Caco-2 (cell line): ENCODE measurements around the gene RXFP1. TPM values are rescaled to one million over a fixed set of nuclear protein-coding genes. Genes with fewer than 3 reads are reported as not detected.

Source experiments
- BruUV-seq: library from RNA; stranded (reverse); fragments of 400-500 nt; replicated peaks from 2 replicates; lab custom pipeline; 2021; lab: Mats Ljungman, UMichigan
- CTCF ChIA-PET: fragments of 300-600 bp; sonication (Branson Sonifier 250); formaldehyde crosslinking; loops from one replicate; lab custom pipeline; 2022; ENCODE audit warnings: antibody characterized with exemption; lab: Charles Lee
- POLR2A ChIA-PET: fragments of 300-600 bp; sonication (Branson Sonifier 250); formaldehyde crosslinking; loops from one replicate; lab custom pipeline; 2022; ENCODE audit warnings: antibody characterized with exemption; lab: Charles Lee
- DNase-seq, 2 experiments: peaks; one replicate each; pipeline versions ENCODE4 v3.0.0 to v3.0.0-alpha.2; 2020 to 2022
- H3K27me3 ChIP-seq: replicated peaks from 2 replicates; pipeline ENCODE4 v1.6.0; 2011; ENCODE audit warnings: low read length; ENCODE audit not compliant: control insufficient read depth, insufficient read depth
- H3K36me3 ChIP-seq: 2 replicates; pipeline ENCODE4 v1.5.1; 2011; ENCODE audit warnings: low read length; ENCODE audit not compliant: control insufficient read depth, insufficient read depth
- H3K4me1 ChIP-seq: fragments of 250-450 bp; sonication (Bioruptor Pico); 2 replicates; pipeline ENCODE4 v1.5.1; 2020; ENCODE audit warnings: mild to moderate bottlenecking
- H3K4me3 ChIP-seq: 2 replicates; pipeline ENCODE4 v1.5.1; 2011; ENCODE audit warnings: low read depth, mild to moderate bottlenecking, control low read depth, low read length
- H3K9me3 ChIP-seq: fragments of 250-450 bp; sonication (Bioruptor Pico); 2 replicates; pipeline ENCODE4 v1.5.1; 2020; ENCODE audit warnings: mild to moderate bottlenecking, moderate library complexity
- H3K27ac Mint-ChIP-seq: one replicate; pipeline ENCODE4 v1.8.0; 2022; ENCODE audit warnings: mixed read lengths; ENCODE audit not compliant: unreplicated experiment
- H3K27me3 Mint-ChIP-seq: one replicate; pipeline ENCODE4 v1.8.0; 2022; ENCODE audit warnings: mixed read lengths; ENCODE audit not compliant: insufficient read depth, unreplicated experiment
- H3K36me3 Mint-ChIP-seq: one replicate; pipeline ENCODE4 v1.8.0; 2022; ENCODE audit warnings: mild to moderate bottlenecking, mixed read lengths; ENCODE audit not compliant: insufficient read depth, unreplicated experiment
- H3K4me1 Mint-ChIP-seq: one replicate; pipeline ENCODE4 v1.8.0; 2022; ENCODE audit warnings: low read depth, mixed read lengths; ENCODE audit not compliant: unreplicated experiment
- H3K4me3 Mint-ChIP-seq: one replicate; pipeline ENCODE4 v1.8.0; 2022; ENCODE audit warnings: mild to moderate bottlenecking, moderate library complexity, mixed read lengths; ENCODE audit not compliant: unreplicated experiment
- H3K9me3 Mint-ChIP-seq: one replicate; pipeline ENCODE4 v1.8.0; 2022; ENCODE audit warnings: mixed read lengths; ENCODE audit not compliant: unreplicated experiment
- intact Hi-C: fragments of 100-400 bp; cut with micrococcal nuclease; formaldehyde crosslinking; loops from one replicate; pipeline ENCODE4 v1.10.0; 2022; ENCODE audit not compliant: unreplicated experiment
- total RNA-seq: library from RNA; stranded (reverse); gene quantifications from 2 replicates; pipeline ENCODE4 v1.2.3, GENCODE V29; 2022
- TF ChIP-seq, protein P1 (sequence below), 2 experiments: fragments of 200-600 bp in 1 of 2; IDR thresholded peaks; 1 replicate in 1 of 2; 2 replicates in 1 of 2; pipeline versions ENCODE4 v1.5.1 to v1.8.0; 2011 to 2022; ENCODE audit warnings: antibody characterized with exemption in 1 of 2, control low read depth in 1 of 2, inconsistent platforms in 1 of 2, low read depth in 1 of 2, low read length in 1 of 2, mild to moderate bottlenecking in 1 of 2, moderate library complexity in 1 of 2; ENCODE audit not compliant: insufficient read depth in 1 of 2, severe bottlenecking in 1 of 2, unreplicated experiment in 1 of 2

The RXFP1 gene
- total RNA-seq, 1 experiment from 2014 or later = not detected

DNA sequence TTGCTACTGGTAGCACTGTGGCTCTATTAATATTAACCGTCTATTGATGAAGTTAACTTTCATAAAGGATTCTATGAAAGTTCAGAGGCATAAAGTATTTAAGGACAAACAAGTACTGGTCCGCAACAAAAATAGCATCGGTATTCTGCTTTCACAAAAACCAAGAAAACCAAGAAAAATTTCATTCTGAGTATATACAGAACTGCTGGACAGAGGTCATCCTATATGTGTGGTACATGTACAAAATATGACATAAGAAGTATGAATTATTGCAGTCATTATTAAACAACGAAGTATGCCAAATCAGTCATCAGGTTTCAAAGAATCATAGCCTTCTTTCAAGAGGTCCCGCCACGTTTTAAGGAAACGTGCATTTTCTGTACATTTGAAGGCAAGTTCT, 147.6 kb downstream of the RXFP1 start:
- H3K36me3 ChIP-seq = no peaks in the 10 kb centered on the region
- no peaks in the 10 kb centered on the region for H3K27me3 ChIP-seq
- ChIA-PET CTCF (no interaction called here), POLR2A (no interaction called here)
- Mint-ChIP-seq H3K4me1 (peaks cover 7% of the 10 kb centered on the region), H3K27me3 (no peaks in the 10 kb centered on the region), H3K27ac (no peak overlapping the region), H3K36me3 (peaks cover 20% of the 10 kb centered on the region), H3K9me3 (no peaks in the 10 kb centered on the region), H3K4me3 (no peak overlapping the region)
- no TSS peak for BruUV-seq
- no peak overlapping the region for H3K4me3 ChIP-seq
- no peaks in the 10 kb centered on the region for H3K9me3 ChIP-seq
- TF ChIP-seq, protein P1, sequence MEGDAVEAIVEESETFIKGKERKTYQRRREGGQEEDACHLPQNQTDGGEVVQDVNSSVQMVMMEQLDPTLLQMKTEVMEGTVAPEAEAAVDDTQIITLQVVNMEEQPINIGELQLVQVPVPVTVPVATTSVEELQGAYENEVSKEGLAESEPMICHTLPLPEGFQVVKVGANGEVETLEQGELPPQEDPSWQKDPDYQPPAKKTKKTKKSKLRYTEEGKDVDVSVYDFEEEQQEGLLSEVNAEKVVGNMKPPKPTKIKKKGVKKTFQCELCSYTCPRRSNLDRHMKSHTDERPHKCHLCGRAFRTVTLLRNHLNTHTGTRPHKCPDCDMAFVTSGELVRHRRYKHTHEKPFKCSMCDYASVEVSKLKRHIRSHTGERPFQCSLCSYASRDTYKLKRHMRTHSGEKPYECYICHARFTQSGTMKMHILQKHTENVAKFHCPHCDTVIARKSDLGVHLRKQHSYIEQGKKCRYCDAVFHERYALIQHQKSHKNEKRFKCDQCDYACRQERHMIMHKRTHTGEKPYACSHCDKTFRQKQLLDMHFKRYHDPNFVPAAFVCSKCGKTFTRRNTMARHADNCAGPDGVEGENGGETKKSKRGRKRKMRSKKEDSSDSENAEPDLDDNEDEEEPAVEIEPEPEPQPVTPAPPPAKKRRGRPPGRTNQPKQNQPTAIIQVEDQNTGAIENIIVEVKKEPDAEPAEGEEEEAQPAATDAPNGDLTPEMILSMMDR (IDR thresholded peaks at IDR 0.05; ENCODE audit: insufficient read depth in 1 of 2, low read depth in 1 of 2, low read length in 1 of 2, severe bottlenecking in 1 of 2, unreplicated experiment in 1 of 2) = no peak
- DNase-seq = no peak
- H3K4me1 ChIP-seq = peaks cover 3% of the 10 kb centered on the region; the same call in 1 of the 2 replicates
- intact Hi-C loops = no loop called here

DNA sequence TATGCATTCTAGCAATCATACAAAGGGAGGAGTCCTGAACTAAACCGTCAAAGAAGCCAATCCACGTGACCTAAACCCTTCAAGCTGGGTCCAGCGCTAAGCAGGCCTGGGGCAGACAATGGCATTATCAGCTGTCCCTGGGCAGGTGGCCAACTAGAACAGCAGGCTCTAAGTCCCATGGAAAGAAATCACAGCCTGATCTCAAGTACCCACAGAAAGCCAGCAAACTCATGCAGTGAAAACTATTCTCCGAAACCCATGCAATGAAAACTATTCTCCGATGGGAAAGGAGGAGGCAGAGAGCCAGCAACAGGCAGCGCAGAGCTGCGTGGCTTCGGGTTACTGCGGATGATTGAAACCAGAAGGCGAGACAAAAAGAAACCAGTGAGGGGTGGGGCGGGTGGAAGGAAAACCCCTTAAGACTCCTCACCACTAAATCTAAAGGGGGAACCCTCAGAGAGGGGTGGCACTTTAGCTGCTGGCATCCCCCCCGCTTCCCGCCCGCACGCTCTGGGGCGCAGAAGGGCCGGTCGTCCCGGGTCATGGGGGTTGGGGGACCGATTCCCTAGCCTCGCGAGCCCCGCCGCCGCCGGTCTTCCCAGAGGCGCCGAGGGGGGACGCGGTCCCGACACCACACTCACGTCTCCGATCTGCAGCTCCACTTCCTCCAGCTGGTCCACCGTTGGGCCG, 149.4 kb downstream of the RXFP1 start:
- H3K27me3 Mint-ChIP-seq = no peaks in the 10 kb centered on the region
- peaks cover 15% of the 10 kb centered on the region for H3K36me3 Mint-ChIP-seq
- Histone ChIP-seq H3K9me3 (no peaks in the 10 kb centered on the region), H3K4me3 (peak overlapping the region; percentile 80), H3K36me3 (no peaks in the 10 kb centered on the region), H3K27me3 (no peaks in the 10 kb centered on the region), H3K4me1 (peaks cover 3% of the 10 kb centered on the region; the same call in 1 of the 2 replicates)
- no TSS peak for BruUV-seq
- CTCF ChIA-PET = interaction anchor here (1.0 kb wide), 1 partner anchor 434 kb away, joined by 3 read pairs; no protein-coding TSS in a partner anchor
- H3K9me3 Mint-ChIP-seq = no peaks in the 10 kb centered on the region
- H3K4me1 Mint-ChIP-seq = peaks cover 7% of the 10 kb centered on the region
- H3K27ac Mint-ChIP-seq = peak overlapping the region; percentile 98
- peak overlapping the region; percentile 100 for H3K4me3 Mint-ChIP-seq
- TF ChIP-seq, protein P1 (IDR thresholded peaks at IDR 0.05; ENCODE audit: insufficient read depth in 1 of 2, low read depth in 1 of 2, low read length in 1 of 2, severe bottlenecking in 1 of 2, unreplicated experiment in 1 of 2) = no peak
- POLR2A ChIA-PET = no interaction called here
- intact Hi-C loops = loop anchor here (5.0 to 10.0 kb wide), 3 partner anchors 374 to 776 kb away; no protein-coding TSS in a partner anchor
- peak; percentile 51 to 60 for DNase-seq

DNA sequence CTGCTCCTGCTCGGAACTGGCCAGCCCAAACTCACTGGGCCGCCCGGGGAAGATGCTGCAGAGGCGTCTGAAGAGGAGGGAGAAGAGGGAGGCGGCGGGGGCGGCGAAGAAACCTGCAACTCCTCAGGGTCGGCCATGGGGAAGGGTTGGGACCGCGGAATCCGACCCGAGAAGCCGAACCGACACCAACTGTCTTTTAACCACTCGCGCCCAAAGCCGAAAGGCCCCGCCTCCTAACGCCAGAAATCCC, 149.9 kb downstream of the RXFP1 start, which contains the start of gene C4orf46:
TSS of gene C4orf46 (minus strand) at position 223 of the 250 bp plus-strand sequence. CDS start at position 137, 86 bp downstream.
- H3K36me3 Mint-ChIP-seq = peaks cover 10% of the 10 kb centered on the region
- no peaks in the 10 kb centered on the region for H3K27me3 Mint-ChIP-seq
- Histone ChIP-seq H3K27me3 (no peaks in the 10 kb centered on the region), H3K36me3 (no peaks in the 10 kb centered on the region), H3K4me1 (peaks cover 3% of the 10 kb centered on the region; the same call in 1 of the 2 replicates), H3K4me3 (peak within 1 kb of the TSS; percentile 80), H3K9me3 (no peaks in the 10 kb centered on the region)
- no TSS peak for BruUV-seq
- no peaks in the 10 kb centered on the region for H3K9me3 Mint-ChIP-seq
- ChIA-PET CTCF (no interaction called here), POLR2A (no interaction called here)
- intact Hi-C loops = loop anchor here (5.0 to 10.0 kb wide), 3 partner anchors 373 to 776 kb away; no protein-coding TSS in a partner anchor
- DNase-seq = no peak
- H3K4me3 Mint-ChIP-seq = peak within 1 kb of the TSS; percentile 100
- H3K27ac Mint-ChIP-seq = peak within 1 kb of the TSS; percentile 98
- H3K4me1 Mint-ChIP-seq = peaks cover 7% of the 10 kb centered on the region
- TF ChIP-seq, protein P1 (IDR thresholded peaks at IDR 0.05; ENCODE audit: insufficient read depth in 1 of 2, low read depth in 1 of 2, low read length in 1 of 2, severe bottlenecking in 1 of 2, unreplicated experiment in 1 of 2) = no peak
